Hepatocyte (in vitro differentiated cells): ENCODE results near the gene LLGL2. TPM values are rescaled to one million over a fixed set of nuclear protein-coding genes. Genes with fewer than 3 reads are reported as not detected.

Experiments used
- DNase-seq: peaks from one replicate; pipeline ENCODE4 v3.0.0-alpha.2; 2016; ENCODE audit warnings: low spot score
- H2AFZ ChIP-seq: fragments of 200-600 bp; sonication (generic); 2 replicates; pipeline ENCODE4 v1.6.0; 2016; ENCODE audit warnings: antibody characterized with exemption, mild to moderate bottlenecking
- H3K27ac ChIP-seq: fragments of 200-600 bp; sonication (generic); 2 replicates; pipeline ENCODE4 v1.5.1; 2016; ENCODE audit warnings: mild to moderate bottlenecking
- H3K27me3 ChIP-seq: fragments of 200-600 bp; sonication (generic); 2 replicates; pipeline ENCODE4 v1.6.1; 2016
- H3K36me3 ChIP-seq: fragments of 200-600 bp; sonication (generic); replicated peaks from 2 replicates; pipeline ENCODE4 v1.5.1; 2016; ENCODE audit warnings: low read depth; ENCODE audit not compliant: insufficient read depth
- H3K4me1 ChIP-seq: fragments of 200-600 bp; sonication (generic); 2 replicates; pipeline ENCODE4 v1.5.1; 2016; ENCODE audit warnings: mild to moderate bottlenecking, moderate library complexity; ENCODE audit not compliant: insufficient read depth
- H3K4me2 ChIP-seq: fragments of 200-600 bp; sonication (generic); 2 replicates; pipeline ENCODE4 v1.6.0; 2016
- H3K4me3 ChIP-seq: fragments of 200-600 bp; sonication (generic); 2 replicates; pipeline ENCODE4 v1.5.1; 2016; ENCODE audit warnings: mild to moderate bottlenecking
- H3K79me2 ChIP-seq: fragments of 200-600 bp; sonication (generic); 2 replicates; pipeline ENCODE4 v1.6.0; 2017; ENCODE audit warnings: mild to moderate bottlenecking
- H3K9me2 ChIP-seq: fragments of 200-600 bp; sonication (generic); replicated peaks from 2 replicates; pipeline ENCODE4 v1.6.0; 2017; ENCODE audit warnings: mild to moderate bottlenecking; ENCODE audit not compliant: insufficient read depth
- H3K9me3 ChIP-seq: fragments of 200-600 bp; sonication (generic); 2 replicates; pipeline ENCODE4 v1.5.1; 2016; ENCODE audit warnings: low read depth, mild to moderate bottlenecking
- H4K20me1 ChIP-seq: fragments of 200-600 bp; sonication (generic); 2 replicates; pipeline ENCODE4 v1.6.0; 2016; ENCODE audit warnings: mild to moderate bottlenecking; ENCODE audit not compliant: insufficient read depth, poor library complexity, severe bottlenecking
- CTCF ChIP-seq: fragments of 200-600 bp; sonication (generic); IDR thresholded peaks from 2 replicates; pipeline ENCODE4 v1.5.1; 2016; ENCODE audit warnings: antibody characterized with exemption, mild to moderate bottlenecking; ENCODE audit not compliant: poor library complexity
- EZH2 ChIP-seq: fragments of 200-600 bp; sonication (generic); IDR thresholded peaks from 2 replicates; pipeline ENCODE4 v1.6.1; 2016; ENCODE audit warnings: antibody characterized with exemption, mild to moderate bottlenecking, borderline replicate concordance
- EZH2phosphoT487 ChIP-seq: fragments of 200-600 bp; sonication (generic); IDR thresholded peaks from one replicate; pipeline ENCODE4 v1.6.1; 2018; ENCODE audit warnings: antibody characterized with exemption, mild to moderate bottlenecking, low read depth, moderate library complexity; ENCODE audit not compliant: unreplicated experiment, severe bottlenecking
- WGBS: methylation state at CpG from one replicate; pipeline ENCODE4 v1.1.6; 2016; ENCODE audit warnings: low lambda C conversion rate; ENCODE audit errors: missing lambda C conversion rate; 5-methylcytosine and 5-hydroxymethylcytosine counted together
- polyA plus RNA-seq: library from polyadenylated mRNA; unstranded; fragments of >200 nt; fragmentation: Nextera tagmentation; extraction: Ambion mirVana; gene quantifications from 2 replicates; pipeline ENCODE4 v1.2.1, GENCODE V29; 2016
- total RNA-seq: library from RNA; depleted of rRNA; stranded (reverse); fragments of >200 nt; gene quantifications from 2 replicates; pipeline ENCODE4 v1.2.3, GENCODE V29; 2014

LLGL2 gene
- total and polyA plus RNA-seq, 2 experiments from 2014 or later: 81.8 to 154 TPM

GRCh38 chr17:75486951-75487350, 38.5 kb upstream of the LLGL2 start:
- H3K9me3 ChIP-seq: no peaks in the 10 kb centered on the region
- H3K36me3 ChIP-seq: no peaks in the 10 kb centered on the region
- peaks cover 5% of the 10 kb centered on the region for H3K4me1 ChIP-seq
- no peak overlapping the region for H3K4me2 ChIP-seq
- WGBS: 97% methylated on average over 5 of the region's 5 CpGs
- H4K20me1 ChIP-seq: peaks cover 12% of the 10 kb centered on the region
- no peaks in the 10 kb centered on the region for H3K27me3 ChIP-seq
- no peak for DNase-seq
- H3K79me2 ChIP-seq: peaks cover 24% of the 10 kb centered on the region
- H2AFZ ChIP-seq: no peak overlapping the region
- H3K4me3 ChIP-seq: no peak overlapping the region
- H3K27ac ChIP-seq: no peak overlapping the region
- TF ChIP-seq CTCF: no peak
- no peak for TF ChIP-seq EZH2phosphoT487
- no peak for TF ChIP-seq EZH2
- no peaks in the 10 kb centered on the region for H3K9me2 ChIP-seq

GRCh38 chr17:75487351-75488070, 38.0 kb upstream of the LLGL2 start:
- H2AFZ ChIP-seq: no peak overlapping the region
- no peak for TF ChIP-seq EZH2
- TF ChIP-seq CTCF: no peak
- no peak for TF ChIP-seq EZH2phosphoT487
- no peaks in the 10 kb centered on the region for H3K36me3 ChIP-seq
- no peak overlapping the region for H3K4me3 ChIP-seq
- H3K9me2 ChIP-seq: no peaks in the 10 kb centered on the region
- no peaks in the 10 kb centered on the region for H3K27me3 ChIP-seq
- H4K20me1 ChIP-seq: peaks cover 11% of the 10 kb centered on the region
- no peak overlapping the region for H3K4me2 ChIP-seq
- no peaks in the 10 kb centered on the region for H3K4me1 ChIP-seq
- no peak for DNase-seq
- 83% methylated on average over 12 of the region's 12 CpGs for WGBS
- H3K27ac ChIP-seq: no peak overlapping the region
- no peaks in the 10 kb centered on the region for H3K9me3 ChIP-seq
- H3K79me2 ChIP-seq: peaks cover 19% of the 10 kb centered on the region

GRCh38 chr17:75488693-75489510, 36.6 kb upstream of the LLGL2 start:
- TF ChIP-seq EZH2phosphoT487 (no peak), EZH2 (no peak), CTCF (no peak)
- Histone ChIP-seq H3K9me2 (no peaks in the 10 kb centered on the region), H3K4me3 (no peak overlapping the region), H3K36me3 (no peaks in the 10 kb centered on the region), H3K9me3 (no peaks in the 10 kb centered on the region), H3K27ac (no peak overlapping the region), H2AFZ (no peak overlapping the region), H4K20me1 (peaks cover 11% of the 10 kb centered on the region), H3K27me3 (no peaks in the 10 kb centered on the region), H3K4me1 (no peaks in the 10 kb centered on the region), H3K79me2 (peaks cover 8% of the 10 kb centered on the region), H3K4me2 (no peak overlapping the region)
- no peak for DNase-seq
- WGBS: 96% methylated on average over 22 of the region's 24 CpGs
